ENCODE results near the gene C11orf65.

Gene C11orf65, protein sequence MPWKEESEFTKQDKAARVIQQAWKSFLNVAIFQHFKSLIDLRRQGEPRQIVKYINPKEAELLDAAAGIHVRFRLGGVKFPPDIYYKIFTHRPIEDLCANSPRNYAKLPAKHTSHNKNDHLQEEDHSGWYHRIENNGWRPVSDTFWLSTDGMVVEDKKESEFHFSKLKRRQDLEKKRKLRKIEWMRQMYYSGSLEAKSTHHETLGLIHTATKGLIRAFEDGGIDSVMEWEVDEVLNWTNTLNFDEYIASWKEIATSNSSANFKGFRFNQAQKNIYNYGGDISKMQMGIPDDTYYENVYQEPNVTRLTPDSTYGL

DNA sequence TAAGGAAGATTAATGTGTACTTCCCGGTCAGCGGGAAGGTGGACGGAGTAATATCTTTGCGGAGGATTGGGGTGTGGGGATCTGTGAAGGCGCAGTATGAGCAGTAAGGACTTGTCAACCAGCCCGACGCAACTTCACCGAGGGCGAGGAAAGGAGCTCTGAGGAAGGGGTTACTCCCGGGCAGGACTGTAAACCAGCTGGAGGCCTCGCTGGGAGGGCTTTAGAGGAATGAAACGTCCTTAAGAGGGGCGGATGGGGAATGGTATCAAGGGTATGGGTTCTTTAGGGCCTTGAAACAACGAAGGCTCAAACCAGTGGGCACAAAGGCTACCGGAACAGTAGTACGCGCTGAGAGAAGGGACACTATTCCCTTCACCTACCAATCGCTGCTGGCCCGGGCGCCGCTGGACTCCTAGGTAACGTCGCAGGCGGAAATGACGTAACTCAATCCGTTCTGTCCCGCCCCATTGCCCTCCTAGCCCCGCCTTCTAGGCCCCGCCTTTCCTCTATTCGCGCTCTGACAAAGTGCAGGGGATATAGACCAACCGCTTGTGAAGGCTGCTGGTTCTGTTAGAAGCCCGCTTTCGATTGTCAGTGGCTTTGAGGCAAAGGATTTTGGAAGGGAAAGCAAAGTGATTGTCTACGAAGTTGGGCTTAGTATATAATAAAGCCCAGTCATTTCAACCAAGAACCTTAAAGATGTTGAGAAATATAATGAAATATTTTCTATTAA lies at the start of gene C11orf65:
TSS of gene C11orf65 (minus strand) at position 439 of the 733 bp plus-strand sequence. CDS start 5,970 bp downstream, outside the sequence.
- peak; percentile 88 to 92 (median 88) for DNase-seq (ENCODE audit: low read depth in 3 of 3)

DNA sequence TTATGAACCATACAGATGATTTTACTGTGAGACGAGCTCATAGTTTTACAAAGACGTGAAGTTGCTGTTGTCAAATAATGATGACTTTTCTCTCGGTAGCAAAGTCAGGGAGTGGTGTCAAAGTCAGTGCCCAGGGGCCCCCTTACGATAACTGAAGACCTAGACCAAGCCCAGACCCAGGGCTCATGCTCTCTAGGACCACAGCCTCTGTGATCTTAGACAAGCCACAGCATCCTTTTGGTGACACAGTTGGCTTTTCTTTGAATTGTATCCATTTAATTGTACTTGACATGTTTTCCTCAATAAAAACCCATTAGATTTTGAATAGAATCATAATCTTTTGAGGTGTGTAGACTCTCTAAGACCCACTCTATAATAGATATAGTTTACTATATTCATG lies 48.8 kb upstream of the C11orf65 start:
- no peak for DNase-seq (ENCODE audit: low read depth in 3 of 3)

DNA sequence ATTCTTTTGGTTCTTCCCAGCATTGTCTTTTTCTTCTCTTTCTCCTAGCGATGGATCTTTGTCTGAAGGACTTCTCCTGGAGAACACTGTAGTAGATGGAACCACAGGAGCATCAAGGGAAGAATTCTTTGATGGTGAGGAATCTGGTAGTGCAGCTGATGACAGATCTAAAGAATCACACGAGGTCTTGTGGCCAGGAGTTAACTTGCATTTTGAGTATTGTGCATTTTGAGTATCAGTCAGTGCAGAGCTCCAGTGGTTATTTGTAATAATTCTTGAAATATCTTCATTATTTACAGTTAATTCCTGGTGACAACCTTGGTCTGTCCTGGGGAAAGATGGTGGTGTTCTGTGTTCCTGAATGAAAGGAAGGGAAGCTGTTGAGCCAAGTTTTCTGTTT lies 45.4 kb upstream of the C11orf65 start:
- DNase-seq (ENCODE audit: low read depth in 3 of 3): no peak

DNA sequence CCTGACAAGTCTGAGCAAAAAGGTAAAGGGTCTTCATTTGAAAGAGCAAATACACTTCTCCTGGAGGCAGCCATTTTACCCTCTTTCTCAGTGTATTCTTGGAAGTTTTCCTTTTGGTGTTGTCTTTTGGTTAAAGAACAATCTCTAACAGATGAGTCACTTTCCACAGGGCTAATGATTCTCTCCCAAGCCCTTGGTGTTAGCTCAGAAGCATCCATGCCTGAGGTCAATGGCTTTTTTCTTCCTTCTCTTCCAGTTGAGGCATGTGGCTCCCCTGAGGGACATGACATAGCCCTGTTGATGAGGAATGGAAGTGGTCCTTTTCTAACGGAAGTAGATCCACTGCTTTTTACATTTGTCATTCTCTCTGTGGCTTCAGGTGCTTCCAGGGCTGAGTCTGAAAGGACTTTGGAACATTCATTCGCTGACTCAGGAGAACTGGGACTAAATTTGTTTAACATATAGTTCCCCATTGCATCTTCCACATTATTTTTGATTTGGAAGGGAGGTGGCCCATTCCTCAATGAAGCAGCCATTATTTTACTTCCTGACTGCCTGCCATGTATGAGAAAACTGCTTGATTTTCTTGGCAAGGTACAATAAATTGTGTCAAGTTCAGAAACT lies 44.6 kb upstream of the C11orf65 start:
- DNase-seq (ENCODE audit: low read depth in 3 of 3): no peak

DNA sequence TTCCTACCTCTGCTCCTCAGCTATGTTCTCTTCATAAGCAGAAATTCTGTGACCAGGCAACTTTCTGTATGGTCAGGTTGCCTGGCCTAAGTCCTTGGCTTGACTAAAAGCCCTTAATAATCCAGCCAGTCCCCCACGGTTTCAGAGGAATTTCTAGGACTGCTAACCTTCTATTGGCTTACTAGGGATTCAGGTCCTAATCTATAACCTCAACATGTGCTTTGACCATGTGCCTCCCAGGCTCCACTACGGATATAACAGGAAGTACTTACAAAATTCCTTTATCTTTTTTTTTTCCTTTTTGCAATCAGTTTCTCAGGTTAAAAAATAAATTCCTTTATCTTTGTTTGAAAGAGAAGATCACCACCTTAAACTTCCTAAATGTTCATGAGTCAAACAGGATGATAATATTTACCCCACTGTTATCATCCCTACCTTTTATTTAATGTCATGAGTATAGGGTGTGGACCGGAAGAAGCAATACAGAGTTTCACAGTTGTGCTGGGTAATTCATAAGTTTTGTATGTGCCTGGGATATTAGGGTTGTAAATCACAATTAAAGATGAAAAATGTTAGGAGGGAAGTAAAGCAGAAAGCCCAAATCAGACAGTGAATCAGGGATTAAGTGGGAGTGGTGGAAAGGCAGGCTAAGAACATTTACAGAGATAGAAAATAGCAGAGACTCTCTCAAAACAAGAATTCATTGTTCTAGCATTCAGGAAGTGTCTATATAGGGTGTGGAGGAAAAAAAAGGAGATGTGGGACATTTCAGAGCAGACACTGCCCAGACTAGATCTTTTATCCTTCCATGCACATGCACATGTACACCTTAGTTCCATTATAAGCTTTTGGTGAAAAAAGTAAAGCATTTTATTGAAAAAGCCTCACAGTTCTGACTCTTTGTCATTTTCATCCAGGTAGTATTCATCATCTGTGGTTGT lies 41.6 kb upstream of the C11orf65 start:
- DNase-seq (ENCODE audit: low read depth in 3 of 3): no peak

DNA sequence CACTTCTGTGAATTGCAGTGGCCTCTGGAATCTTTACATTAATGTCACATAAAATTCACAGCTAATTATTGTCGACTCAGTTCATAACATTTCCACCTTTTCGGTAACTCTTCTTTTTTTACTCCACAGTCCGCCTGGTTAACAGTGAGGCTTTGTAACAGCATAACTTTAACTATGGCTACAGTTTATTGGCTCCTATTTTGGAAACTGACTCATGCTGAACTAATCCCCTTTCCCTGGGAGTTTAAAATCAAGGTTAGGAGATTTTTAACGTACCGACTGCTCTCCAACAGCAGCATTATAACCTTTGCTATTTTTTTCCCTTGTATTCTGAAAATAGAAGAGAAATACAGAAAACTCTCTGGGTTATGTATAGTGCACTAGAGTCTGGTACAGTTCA lies 34.1 kb upstream of the C11orf65 start:
- DNase-seq (ENCODE audit: low read depth in 3 of 3): no peak

DNA sequence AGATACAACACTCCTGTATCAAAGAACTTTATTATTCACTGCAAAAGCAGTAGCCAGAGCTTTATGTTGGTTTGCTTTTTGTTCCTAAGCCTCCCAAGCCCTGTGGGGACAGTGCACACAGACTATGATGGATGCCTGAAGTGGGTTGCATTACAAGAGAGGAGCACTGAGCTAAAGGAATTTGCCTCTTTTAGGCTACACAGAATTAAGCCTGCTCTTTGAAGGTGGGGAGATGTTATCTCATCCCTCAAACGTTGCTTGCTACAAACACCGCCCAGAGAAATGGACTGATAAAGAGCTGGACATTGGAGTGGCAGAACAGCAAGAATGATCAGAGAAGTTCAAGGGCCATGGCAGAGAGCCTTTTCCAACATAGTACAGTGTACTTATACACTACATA lies 33.4 kb upstream of the C11orf65 start:
- no peak for DNase-seq (ENCODE audit: low read depth in 3 of 3)

DNA sequence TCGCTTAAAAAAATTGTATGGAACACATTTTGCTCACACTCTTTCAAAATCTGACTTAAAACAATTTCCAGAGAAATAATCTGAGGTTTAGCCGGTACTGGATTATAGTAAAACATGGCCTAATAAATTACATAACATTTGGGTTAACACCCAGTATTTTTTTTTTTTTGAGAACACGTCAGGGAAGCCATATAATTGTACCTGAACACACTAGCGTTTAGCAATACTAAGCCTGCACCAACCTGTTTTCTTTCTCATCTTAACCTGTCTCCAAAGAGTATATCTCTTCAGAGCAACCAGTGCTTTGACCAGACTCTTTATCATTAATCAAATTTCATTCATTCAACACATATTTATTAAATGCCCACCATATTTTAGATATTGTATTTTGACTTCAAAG lies 32.8 kb upstream of the C11orf65 start:
- DNase-seq (ENCODE audit: low read depth in 3 of 3): no peak

DNA sequence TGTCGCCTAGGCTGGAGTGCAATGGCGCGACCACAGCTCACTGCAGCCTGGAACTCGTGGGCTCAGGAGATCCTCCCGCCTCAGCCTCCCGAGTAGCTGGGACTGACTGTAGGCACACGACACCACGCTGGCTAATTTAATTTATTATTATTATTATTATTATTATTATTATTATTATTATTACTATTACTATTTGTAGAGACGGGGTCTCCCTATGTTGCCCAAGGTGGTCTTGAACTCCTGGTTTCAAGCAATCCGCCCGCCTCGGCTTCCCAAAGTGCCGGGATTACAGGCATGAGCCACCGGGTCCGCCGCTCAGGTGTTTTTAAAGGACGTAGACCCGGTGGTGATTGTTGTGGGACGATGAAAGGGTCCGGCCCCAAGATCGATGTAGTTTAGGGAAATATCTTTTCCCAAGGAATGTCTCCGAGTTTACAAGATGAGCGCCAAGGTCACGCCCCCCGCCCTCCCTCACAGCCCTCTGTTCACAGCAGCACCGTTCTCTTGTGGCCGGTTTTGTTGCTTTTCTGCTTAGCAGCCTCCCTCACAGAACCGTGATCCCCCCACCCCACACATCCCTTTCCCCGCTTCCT lies 31.6 kb upstream of the C11orf65 start:
- no peak for DNase-seq (ENCODE audit: low read depth in 3 of 3)

DNA sequence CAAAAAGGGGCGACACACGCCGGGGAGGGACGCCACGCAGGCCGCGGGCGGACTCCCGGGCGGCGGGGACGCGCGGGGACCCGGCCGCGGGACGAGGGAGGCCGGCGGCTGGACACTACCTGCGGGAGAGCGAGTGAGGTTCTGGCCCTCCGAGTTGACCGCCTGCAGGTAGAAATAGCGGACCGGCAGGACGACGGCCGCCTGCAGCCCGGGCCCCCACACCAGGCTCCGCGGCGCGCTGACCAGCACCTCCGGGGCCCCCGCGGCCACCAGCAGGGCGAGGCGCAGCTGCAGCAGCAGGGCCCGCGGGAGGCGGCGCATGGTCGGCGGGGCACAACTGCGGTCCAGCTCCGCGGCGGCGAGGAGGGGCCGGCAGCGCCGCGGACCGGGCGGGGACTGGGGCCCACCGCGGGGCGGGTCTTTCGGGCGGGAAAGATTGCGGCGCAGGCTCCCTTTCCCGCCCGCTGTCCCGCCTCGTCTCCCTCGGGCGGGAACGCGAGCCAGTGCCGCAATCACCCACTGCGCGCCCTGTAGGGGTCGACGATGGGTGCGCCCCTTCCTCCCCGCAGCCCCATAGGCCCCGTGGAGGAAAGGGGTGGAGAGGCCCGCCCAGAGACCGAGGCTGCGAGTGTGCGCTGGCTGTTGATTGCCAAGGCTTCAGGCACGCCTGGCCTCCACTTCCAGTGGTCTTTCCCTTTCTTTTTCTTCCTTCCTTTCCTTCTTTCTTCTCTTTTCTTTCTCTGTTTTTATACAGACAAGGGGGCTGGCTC lies 30.9 kb upstream of the C11orf65 start, which contains the start of gene POGLUT3:
TSS of gene POGLUT3 (minus strand) at position 339 of the 770 bp plus-strand sequence. CDS start at position 321, 18 bp downstream.
- DNase-seq (ENCODE audit: low read depth in 3 of 3): peak in 2 of 3 donors; percentile 1 to 26

DNA sequence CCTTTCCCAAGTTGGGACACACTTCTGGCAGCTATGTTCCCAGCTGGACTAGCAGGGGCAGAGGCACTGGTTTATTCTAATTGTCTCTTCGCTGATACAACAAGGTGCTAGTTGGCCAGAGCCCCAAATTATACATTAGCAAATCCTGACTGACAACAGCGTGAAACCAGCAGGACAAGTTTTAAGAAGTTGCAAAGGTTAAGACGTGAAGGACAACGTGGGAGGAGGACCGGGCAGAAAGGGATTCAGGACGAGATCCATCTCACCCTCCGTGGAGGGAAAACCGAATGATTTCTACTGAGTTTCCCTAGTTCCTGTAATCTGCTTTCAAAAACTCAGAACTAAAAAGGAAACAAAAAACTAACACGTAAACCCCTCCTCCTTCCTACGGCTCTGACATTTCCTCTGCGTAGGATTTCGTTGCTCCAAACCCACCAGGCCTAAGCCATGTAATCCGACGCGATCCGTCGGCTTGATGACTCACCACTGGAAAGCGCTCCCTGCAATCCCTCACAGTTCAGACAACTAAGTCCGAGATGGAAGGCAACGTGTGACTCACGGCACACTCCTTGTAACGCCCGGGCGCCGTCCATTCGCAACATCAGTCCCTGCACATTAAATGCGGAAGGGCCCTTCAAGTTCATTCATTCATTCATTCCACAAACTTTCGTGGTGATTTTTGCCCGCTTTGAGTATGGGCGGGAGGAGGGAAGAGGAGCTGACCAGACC lies 30.2 kb upstream of the C11orf65 start:
- DNase-seq (ENCODE audit: low read depth in 3 of 3): peak; percentile 39 to 73 (median 52)

DNA sequence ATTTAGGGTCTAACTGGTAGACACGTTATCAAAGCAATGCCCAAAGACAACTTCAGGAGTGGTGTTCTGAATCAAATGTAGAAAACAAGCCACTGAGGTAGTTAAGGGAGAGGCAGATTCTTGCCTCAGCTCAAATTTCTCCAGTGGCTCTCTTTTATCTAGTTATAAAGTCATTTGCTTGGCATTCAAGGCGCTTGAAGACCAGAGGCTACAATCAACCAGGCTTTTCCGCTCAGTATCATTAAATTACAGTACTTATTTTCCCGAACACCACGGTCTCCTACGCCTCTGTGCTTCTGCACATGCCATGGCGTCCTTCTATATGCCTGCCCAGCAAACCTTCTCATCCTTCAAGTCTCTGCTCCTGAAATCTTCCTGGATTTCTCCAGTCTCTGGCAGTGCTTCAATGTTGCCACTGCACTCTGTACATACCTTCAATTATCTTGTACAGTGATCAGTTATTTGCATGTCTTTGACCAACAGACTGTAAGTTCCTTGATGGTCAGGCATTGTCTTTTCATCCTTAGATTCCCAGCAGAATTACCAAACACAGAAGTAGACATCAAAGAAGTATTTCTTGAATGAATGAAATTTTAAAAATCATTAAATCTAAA lies 29.4 kb upstream of the C11orf65 start:
- DNase-seq (ENCODE audit: low read depth in 3 of 3): no peak

DNA sequence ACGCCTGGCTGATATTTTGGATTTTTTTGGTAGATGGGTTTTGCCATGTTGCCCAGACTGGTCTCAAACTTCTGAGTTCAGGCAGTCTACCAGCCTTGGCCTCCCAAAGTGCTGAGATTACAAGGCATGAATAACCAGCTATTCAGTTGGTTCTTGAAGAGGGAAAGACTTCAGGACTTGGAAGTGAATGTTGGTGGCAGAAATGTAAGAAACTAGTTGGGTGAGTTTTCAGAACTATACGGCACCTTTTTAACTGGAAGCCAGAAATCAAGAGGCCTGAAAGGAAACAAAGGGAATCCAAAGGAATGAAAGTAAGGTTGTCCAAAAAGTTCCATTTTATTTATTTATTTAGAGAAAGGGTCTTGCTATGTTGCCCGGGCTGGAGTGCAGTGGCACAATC lies 28.0 kb upstream of the C11orf65 start:
- DNase-seq (ENCODE audit: low read depth in 3 of 3): no peak

DNA sequence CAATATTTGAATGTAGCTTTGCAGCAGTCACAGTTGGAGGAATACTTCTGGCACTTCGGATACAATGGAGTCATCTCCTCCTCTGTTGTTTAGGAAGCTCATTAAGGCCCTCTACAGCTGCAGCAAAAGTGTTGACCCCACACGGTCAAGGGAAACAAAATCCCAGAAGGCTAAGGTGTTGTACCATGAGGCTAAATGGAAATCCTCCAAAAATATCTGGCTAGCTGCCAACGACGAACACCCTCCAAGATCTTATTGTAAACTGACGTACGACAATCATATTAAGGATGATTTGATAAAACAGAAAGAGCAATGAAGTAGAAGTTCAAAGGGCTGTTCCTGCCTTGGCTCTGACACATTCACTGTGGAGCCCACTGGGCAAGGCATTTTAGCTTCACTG lies 26.9 kb upstream of the C11orf65 start:
- no peak for DNase-seq (ENCODE audit: low read depth in 3 of 3)

DNA sequence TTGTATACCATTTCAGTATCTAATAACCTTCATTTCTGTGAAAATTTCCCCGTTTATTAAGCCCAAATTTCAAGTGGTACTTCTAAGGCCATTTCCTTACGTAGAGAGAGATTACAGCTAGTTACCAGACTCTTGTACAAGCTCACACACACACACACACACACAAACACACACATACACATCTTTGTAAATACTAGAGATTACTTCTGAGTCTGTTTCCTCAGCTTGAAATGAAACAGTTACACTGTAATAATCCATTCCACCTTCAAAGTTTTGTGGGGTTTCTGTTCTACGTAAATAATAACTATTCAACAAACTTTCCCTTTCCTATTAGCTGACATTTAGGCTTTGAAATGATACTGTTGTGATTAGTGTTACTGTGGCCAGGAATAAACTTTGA lies 24.6 kb upstream of the C11orf65 start:
- no peak for DNase-seq (ENCODE audit: low read depth in 3 of 3)

DNA sequence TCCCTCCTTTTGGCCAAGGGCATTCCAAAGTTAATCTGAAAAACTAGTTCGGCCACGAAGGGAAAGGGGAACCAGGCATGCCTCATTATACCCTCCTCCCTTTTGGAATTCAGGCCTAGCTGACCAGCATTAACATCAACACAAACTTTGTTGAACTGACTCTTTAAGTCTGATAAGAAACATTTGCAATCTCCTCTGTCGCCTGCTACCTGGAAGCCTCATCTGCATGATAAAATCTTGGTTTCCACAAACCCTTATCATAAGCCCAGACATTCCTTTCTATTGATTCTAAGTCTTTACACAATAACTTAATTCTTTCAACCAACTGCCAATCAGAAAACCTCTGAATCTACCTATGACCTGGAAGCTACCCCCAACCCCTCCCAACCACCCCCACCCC lies 19.5 kb upstream of the C11orf65 start:
- DNase-seq (ENCODE audit: low read depth in 3 of 3): no peak

DNA sequence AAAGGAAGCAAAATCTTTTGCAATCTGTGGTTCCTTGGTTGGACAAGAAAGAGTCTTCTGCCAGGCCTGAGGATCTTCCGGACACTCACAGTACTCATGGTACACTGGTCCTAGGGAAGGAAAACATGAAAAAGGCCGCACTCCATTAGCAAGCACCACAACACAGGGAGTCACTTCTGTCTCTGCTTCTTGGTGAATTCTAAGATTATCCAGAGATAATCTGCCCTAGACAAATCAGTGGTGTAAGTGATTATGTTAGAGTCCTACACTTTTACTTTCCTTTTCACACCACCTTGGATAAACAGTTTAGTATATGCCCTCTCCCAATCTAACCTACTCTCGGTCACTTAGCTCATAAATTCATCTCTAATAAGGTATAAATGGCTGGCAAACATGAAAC lies 19.0 kb upstream of the C11orf65 start:
- no peak for DNase-seq (ENCODE audit: low read depth in 3 of 3)

DNA sequence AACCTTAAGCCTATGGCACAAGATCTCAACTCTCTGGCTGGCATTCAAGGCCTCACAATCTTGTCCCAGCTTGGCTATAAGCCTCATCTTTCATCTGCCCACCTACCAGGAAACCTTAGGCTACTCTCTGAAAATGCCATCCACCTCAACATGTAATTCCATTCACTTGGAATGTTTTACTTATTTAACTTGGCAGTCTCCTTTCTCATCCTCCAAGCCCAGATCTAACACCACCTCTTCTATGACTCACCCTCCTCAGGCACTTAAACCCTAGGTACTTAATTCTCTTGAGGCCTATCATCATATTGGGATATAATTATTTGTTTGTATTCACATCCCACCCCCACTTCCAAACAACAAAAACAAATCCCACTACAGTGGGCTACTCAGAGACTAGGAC lies 15.8 kb upstream of the C11orf65 start:
- no peak for DNase-seq (ENCODE audit: low read depth in 3 of 3)
